ENCODE results near the gene KCND3. TPM values are rescaled to one million over a fixed set of nuclear protein-coding genes. Genes with fewer than 3 reads are reported as not detected.

Gene KCND3
- total RNA-seq, 1 experiment from 2014 or later = 0.15 TPM

GRCh38 chr1:111749628-111750027 lies 239.8 kb downstream of the KCND3 start:
- H3K27ac Mint-ChIP-seq = peak overlapping the region in 1 of 3 experiments; percentile 1; a peak in 1 of 7 replicates
- H2BK20ac ChIP-seq (ENCODE audit: low read depth, low read length, poor library complexity, severe bottlenecking) = no peak overlapping the region

More at GRCh38 chr1:111749628-111750027, 239.8 kb downstream of the KCND3 start:
- no peaks in the 10 kb centered on the region for H4K20me1 ChIP-seq (ENCODE audit: control insufficient read depth, insufficient read depth, insufficient read length)
- no peaks in the 10 kb centered on the region for H3K79me2 ChIP-seq (ENCODE audit: insufficient read depth, low read length)
- no peaks in the 10 kb centered on the region for H3K9me3 ChIP-seq (ENCODE audit: control insufficient read depth, low read depth, low read length)
- H4K91ac ChIP-seq (ENCODE audit: insufficient read length, low read depth, low read length) = no peak overlapping the region
- no peak overlapping the region for H2BK15ac ChIP-seq (ENCODE audit: low read depth, low read length)
- no peak overlapping the region for H2BK12ac ChIP-seq (ENCODE audit: insufficient read length, low read depth, low read length)
- no peak overlapping the region for H3K9ac ChIP-seq (ENCODE audit: extremely low read depth, insufficient read length, low read length)
- no peaks in the 10 kb centered on the region; a peak in 2 of 7 replicates for H3K36me3 Mint-ChIP-seq (ENCODE audit: insufficient read depth in 1 of 3, low read depth in 3 of 3)
- H4K5ac ChIP-seq (ENCODE audit: insufficient read length, low read depth, low read length) = no peak overlapping the region
- no peak overlapping the region for H2AFZ ChIP-seq (ENCODE audit: low read length)
- H3K4me3 Mint-ChIP-seq = no peak overlapping the region
- H3K27me3 ChIP-seq (ENCODE audit: insufficient read depth, low read length) = no peaks in the 10 kb centered on the region
- TF ChIP-seq CTCF (conservative IDR thresholded peaks at IDR 0.05) = no peak
- no peak overlapping the region for H3K23ac ChIP-seq (ENCODE audit: insufficient read length, low read depth, low read length)
- no peaks in the 10 kb centered on the region; the same call in 1 of the 2 replicates for H3K27me3 Mint-ChIP-seq (ENCODE audit: low read depth)
- no peaks in the 10 kb centered on the region; a peak in 1 of 5 replicates for H3K9me3 Mint-ChIP-seq
- no peak overlapping the region for H3K14ac ChIP-seq (ENCODE audit: insufficient read depth, low read length)
- H4K8ac ChIP-seq (replicated peaks; ENCODE audit: insufficient read length, low read depth, low read length) = no peak overlapping the region
- no peak overlapping the region for H3K4me2 ChIP-seq (ENCODE audit: insufficient read depth, insufficient read length, low read length)
- no peak overlapping the region for H3T11ph ChIP-seq (ENCODE audit: low read length)
- H3K56ac ChIP-seq (ENCODE audit: insufficient read length, low read depth, low read length) = no peak overlapping the region
- peaks cover 2% of the 10 kb centered on the region for H3K4me1 ChIP-seq (ENCODE audit: insufficient read depth, low read length)
- peaks cover 25 to 30% of the 10 kb centered on the region in 2 experiments for H3K4me1 Mint-ChIP-seq
- DNase-seq = no peak
- no peak overlapping the region for H2BK5ac ChIP-seq (ENCODE audit: insufficient read length, low read length)
- no peak overlapping the region for H2AK5ac ChIP-seq (ENCODE audit: insufficient read length, low read length)
- H3K18ac ChIP-seq (ENCODE audit: insufficient read length, low read depth, low read length) = no peak overlapping the region
- no peak overlapping the region for H2BK120ac ChIP-seq (ENCODE audit: low read depth, low read length, poor library complexity, severe bottlenecking)
- no peaks in the 10 kb centered on the region for H3K23me2 ChIP-seq (ENCODE audit: insufficient read length, low read depth, low read length, poor library complexity, severe bottlenecking)
- WGBS (ENCODE audit: extremely low coverage, insufficient read length, low lambda C conversion rate) = no CpG with 5 or more reads among the region's 3 CpGs
- H3K4ac ChIP-seq (ENCODE audit: low read depth, low read length) = no peak overlapping the region
- H3K79me1 ChIP-seq (ENCODE audit: insufficient read depth, low read depth, low read length, poor library complexity, severe bottlenecking) = no peaks in the 10 kb centered on the region
- no peak overlapping the region for H3K27ac ChIP-seq (ENCODE audit: insufficient read length, low read depth, low read length)

Measured in H9 (cell line).